ENCODE results near the gene ERG. TPM values are rescaled to one million over a fixed set of nuclear protein-coding genes. Genes with fewer than 3 reads are reported as not detected.

The ERG gene
- total and polyA plus RNA-seq, 9 of the 15 experiments (the other 6 are each of a cell fraction or from before 2014, with no cell fraction given): 0.06 TPM; not detected in 8

DNA sequence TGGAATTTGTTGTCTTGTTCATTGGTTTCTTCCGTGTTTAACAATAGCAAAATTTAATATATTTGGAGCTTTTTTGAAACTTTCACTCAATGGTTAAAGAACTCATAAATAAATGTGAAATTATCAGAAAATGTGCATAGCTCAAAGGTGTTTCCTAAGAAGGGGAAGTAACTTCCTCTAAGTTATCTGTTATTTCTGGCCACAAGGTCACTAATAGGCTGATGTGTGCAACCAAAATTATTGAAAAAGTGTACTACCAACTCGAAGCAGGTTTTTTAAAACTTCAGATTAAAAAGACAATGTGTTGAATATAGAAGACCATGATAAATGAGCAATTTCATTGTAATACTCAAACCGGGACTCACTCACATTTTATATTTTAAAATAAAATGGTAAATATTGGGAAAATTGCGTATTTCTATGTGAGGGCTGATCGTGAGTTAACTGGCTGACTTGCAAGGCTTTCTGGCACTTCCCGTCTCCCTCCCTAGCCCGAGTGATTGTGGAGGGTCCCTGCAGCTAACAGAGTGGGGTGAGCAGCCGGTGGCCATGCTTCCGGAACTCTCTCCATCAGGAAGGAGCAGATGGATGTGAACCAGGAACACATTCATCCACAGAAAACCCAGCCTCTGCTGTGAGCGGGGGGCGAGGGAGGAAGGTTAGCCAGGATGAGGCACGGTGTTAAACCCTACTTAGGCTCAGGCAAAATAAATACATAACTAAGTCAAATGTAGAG is 96.9 kb downstream of the ERG start:
- Histone ChIP-seq H2AFZ (ENCODE audit: low read depth, low read length) (no peak overlapping the region), H3K79me2 (ENCODE audit: control insufficient read depth, insufficient read depth, low read length) (no peaks in the 10 kb centered on the region), H3K27ac (ENCODE audit: extremely low read depth, low read depth, low read length) (no peak overlapping the region), H3K9me3 (replicated peaks; ENCODE audit: control insufficient read depth, insufficient read depth, low read depth, low read length) (no peaks in the 10 kb centered on the region), H3K36me3 (ENCODE audit: control insufficient read depth, insufficient read depth, low read length) (no peaks in the 10 kb centered on the region), H3K27me3 (ENCODE audit: control insufficient read depth in 2 of 2, insufficient read depth in 2 of 2, low read length in 2 of 2) (peaks cover 17 to 29% of the 10 kb centered on the region in 2 experiments), H3K4me2 (ENCODE audit: insufficient read depth, low read length) (no peak overlapping the region), H3K9ac (ENCODE audit: insufficient read depth in 1 of 2, low read depth in 2 of 2, low read length in 2 of 2) (no peak overlapping the region), H3K4me3 (no peak overlapping the region), H3K9me1 (ENCODE audit: control insufficient read depth, insufficient read depth, low read length) (no peaks in the 10 kb centered on the region), H4K20me1 (replicated peaks; ENCODE audit: control insufficient read depth, insufficient read depth, low read length) (no peaks in the 10 kb centered on the region), H3K4me1 (replicated peaks in 1 of 2; ENCODE audit: control insufficient read depth in 2 of 2, insufficient read depth in 2 of 2, low read length in 2 of 2) (no peaks in the 10 kb centered on the region)
- POLR2A ChIA-PET: no interaction called here
- in situ Hi-C loops (cut with MboI): no loop called here
- 0% methylated on average over 12 of the region's 12 CpGs for WGBS (ENCODE audit: insufficient coverage, low coverage, missing lambda C conversion rate)
- TF ChIP-seq RBM39 (optimal IDR thresholded peaks at IDR 0.05; ENCODE audit: low read depth, low read length): no peak
- TF ChIP-seq NEUROD1 (IDR thresholded peaks at IDR 0.05; ENCODE audit: borderline replicate concordance, low read depth, low read length, partially characterized antibody): no peak
- no peak for TF ChIP-seq ZNF584 (CRISPR knock-in tag; IDR thresholded peaks at IDR 0.05; ENCODE audit: low read depth)
- no peak for TF ChIP-seq HNRNPH1 (optimal IDR thresholded peaks at IDR 0.05; ENCODE audit: low read depth, low read length)
- no peak for TF ChIP-seq BDP1 (IDR thresholded peaks at IDR 0.05; ENCODE audit: insufficient read depth, insufficient read length)
- TF ChIP-seq ZNF644 (tag; IDR thresholded peaks at IDR 0.05; ENCODE audit: low read depth): no peak
- TF ChIP-seq TCF7L2 (IDR thresholded peaks at IDR 0.05; ENCODE audit: low read depth, low read length): no peak
- TF ChIP-seq RBM14 (IDR thresholded peaks at IDR 0.05; ENCODE audit: borderline replicate concordance, insufficient read depth, low read depth, low read length): no peak
- no peak for TF ChIP-seq NR2C2 (CRISPR knock-in tag; IDR thresholded peaks at IDR 0.05)
- no peak for TF ChIP-seq NR2C2 (tag; IDR thresholded peaks at IDR 0.05)
- FAIRE-seq: no peak
- CTCF ChIA-PET (ENCODE audit: low intra/inter-chr PET ratio): no interaction called here
- no peak for ATAC-seq
- no peak for DNase-seq (ENCODE audit: extremely low read depth in 1 of 4, low spot score in 3 of 4)
- no TSS peak for BruUV-seq (replicated peaks)
- intact Hi-C loops (cut with micrococcal nuclease): no loop called here
